Vagina (tissue), 2 donors: ENCODE data around the gene PIK3R6.

Experiments
- POLR2AphosphoS5 ChIP-seq, 2 donors: sonication (generic); formaldehyde crosslinking; IDR thresholded peaks; one replicate each; pipeline ENCODE4 v1.9.0; 2017; ENCODE audit warnings: antibody characterized with exemption in 2 of 2, mild to moderate bottlenecking in 2 of 2, low read depth in 1 of 2; ENCODE audit not compliant: insufficient read depth in 1 of 2
- TF ChIP-seq, protein P1 (sequence below), 3 experiments: fragments of 450-650 bp in 2 of 3; fragments of 200-600 bp in 1 of 3; sonication (generic) in 1 of 3; IDR thresholded peaks; one replicate each; pipeline ENCODE4 v1.5.1; 2017 to 2019; ENCODE audit warnings: antibody characterized with exemption in 3 of 3, mild to moderate bottlenecking in 2 of 3, moderate library complexity in 2 of 3

- TF ChIP-seq POLR2AphosphoS5 (IDR thresholded peaks at IDR 0.05; ENCODE audit: insufficient read depth in 1 of 2, low read depth in 1 of 2): no peak
- TF ChIP-seq, protein P1, sequence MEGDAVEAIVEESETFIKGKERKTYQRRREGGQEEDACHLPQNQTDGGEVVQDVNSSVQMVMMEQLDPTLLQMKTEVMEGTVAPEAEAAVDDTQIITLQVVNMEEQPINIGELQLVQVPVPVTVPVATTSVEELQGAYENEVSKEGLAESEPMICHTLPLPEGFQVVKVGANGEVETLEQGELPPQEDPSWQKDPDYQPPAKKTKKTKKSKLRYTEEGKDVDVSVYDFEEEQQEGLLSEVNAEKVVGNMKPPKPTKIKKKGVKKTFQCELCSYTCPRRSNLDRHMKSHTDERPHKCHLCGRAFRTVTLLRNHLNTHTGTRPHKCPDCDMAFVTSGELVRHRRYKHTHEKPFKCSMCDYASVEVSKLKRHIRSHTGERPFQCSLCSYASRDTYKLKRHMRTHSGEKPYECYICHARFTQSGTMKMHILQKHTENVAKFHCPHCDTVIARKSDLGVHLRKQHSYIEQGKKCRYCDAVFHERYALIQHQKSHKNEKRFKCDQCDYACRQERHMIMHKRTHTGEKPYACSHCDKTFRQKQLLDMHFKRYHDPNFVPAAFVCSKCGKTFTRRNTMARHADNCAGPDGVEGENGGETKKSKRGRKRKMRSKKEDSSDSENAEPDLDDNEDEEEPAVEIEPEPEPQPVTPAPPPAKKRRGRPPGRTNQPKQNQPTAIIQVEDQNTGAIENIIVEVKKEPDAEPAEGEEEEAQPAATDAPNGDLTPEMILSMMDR (IDR thresholded peaks at IDR 0.05): no peak
Observed at GRCh38 chr17:8875957-8876356, 8.5 kb upstream of the PIK3R6 start.
